Measurements from ENCODE around the gene ABHD1.

The ABHD1 gene

DNA sequence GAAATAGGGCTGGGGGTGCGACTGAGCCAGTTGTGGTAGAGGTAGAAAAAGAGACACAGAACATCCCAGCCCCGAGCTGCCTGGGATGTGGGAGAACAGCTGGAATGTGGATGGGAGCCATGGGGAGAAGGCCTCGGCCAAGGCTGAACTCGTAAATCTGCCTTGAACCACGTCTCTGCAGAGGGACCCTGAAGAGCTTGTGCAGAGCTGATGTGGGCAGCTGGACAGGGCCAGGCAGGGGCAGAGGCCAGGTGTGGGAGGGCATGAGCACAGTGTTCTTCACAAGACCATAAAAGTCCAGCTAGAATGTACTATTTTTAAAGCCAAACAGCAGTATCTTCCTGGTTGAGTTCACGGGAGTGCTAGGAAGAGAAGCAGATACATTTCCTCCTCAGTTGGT lies 30.9 kb downstream of the ABHD1 start:
- DNase-seq (ENCODE audit: low read depth, low spot score), result no peak
- no peak overlapping the region for H3K4me3 ChIP-seq (ENCODE audit: low read depth, low read length)
- CTCF ChIA-PET, result interaction anchor here (0.9 to 1.8 kb wide), 5 partner anchors 10 to 149 kb away, joined by 3 to 8 read pairs (median 5); no protein-coding TSS in a partner anchor
- POLR2A ChIA-PET, result no interaction called here
- TF ChIP-seq, protein P1, sequence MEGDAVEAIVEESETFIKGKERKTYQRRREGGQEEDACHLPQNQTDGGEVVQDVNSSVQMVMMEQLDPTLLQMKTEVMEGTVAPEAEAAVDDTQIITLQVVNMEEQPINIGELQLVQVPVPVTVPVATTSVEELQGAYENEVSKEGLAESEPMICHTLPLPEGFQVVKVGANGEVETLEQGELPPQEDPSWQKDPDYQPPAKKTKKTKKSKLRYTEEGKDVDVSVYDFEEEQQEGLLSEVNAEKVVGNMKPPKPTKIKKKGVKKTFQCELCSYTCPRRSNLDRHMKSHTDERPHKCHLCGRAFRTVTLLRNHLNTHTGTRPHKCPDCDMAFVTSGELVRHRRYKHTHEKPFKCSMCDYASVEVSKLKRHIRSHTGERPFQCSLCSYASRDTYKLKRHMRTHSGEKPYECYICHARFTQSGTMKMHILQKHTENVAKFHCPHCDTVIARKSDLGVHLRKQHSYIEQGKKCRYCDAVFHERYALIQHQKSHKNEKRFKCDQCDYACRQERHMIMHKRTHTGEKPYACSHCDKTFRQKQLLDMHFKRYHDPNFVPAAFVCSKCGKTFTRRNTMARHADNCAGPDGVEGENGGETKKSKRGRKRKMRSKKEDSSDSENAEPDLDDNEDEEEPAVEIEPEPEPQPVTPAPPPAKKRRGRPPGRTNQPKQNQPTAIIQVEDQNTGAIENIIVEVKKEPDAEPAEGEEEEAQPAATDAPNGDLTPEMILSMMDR (IDR thresholded peaks at IDR 0.05; ENCODE audit: insufficient read depth, low read length, missing control alignments), result no peak

GRCh38 chr2:27155069-27155520 lies 31.5 kb downstream of the ABHD1 start:
- POLR2A ChIA-PET, result no interaction called here
- no peak overlapping the region for H3K4me3 ChIP-seq (ENCODE audit: low read depth, low read length)
- TF ChIP-seq, protein P1 (IDR thresholded peaks at IDR 0.05; ENCODE audit: insufficient read depth, low read length, missing control alignments), result no peak
- no peak for DNase-seq (ENCODE audit: low read depth, low spot score)
- CTCF ChIA-PET, result interaction anchor here (0.8 to 1.8 kb wide), 4 partner anchors 9 to 148 kb away, joined by 3 to 8 read pairs (median 6); no protein-coding TSS in a partner anchor

GRCh38 chr2:27158468-27158867 lies 34.9 kb downstream of the ABHD1 start:
- DNase-seq (ENCODE audit: low read depth, low spot score), result no peak
- no peak overlapping the region for H3K4me3 ChIP-seq (ENCODE audit: low read depth, low read length)
- CTCF ChIA-PET, result interaction anchor here (1.3 to 7.9 kb wide), 5 partner anchors 12 to 34 kb away, joined by 3 to 49 read pairs (median 6); partner anchors contain the start of gene PREB
- POLR2A ChIA-PET, result no interaction called here
- TF ChIP-seq, protein P1 (IDR thresholded peaks at IDR 0.05; ENCODE audit: insufficient read depth, low read length, missing control alignments), result no peak

DNA sequence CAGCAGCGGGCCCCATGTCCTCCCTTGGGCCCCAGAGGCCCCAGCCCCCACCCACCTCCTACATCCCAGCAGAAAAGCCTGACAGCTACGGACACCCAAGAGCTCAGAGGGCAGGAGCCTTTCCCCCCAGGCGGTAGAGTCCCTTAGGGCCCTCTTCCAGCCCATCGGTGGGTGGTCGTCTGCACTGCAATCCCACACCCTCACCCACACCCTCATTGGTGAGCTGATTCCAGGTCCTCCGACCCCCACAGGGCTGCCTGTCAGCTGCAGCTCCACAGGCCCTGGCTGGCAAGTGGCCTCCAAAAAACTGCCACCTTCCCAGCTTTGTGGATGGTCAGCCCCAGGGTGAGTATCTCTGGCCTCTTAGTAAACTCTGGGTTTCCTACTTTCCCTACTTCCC lies 35.7 kb downstream of the ABHD1 start:
- no peak overlapping the region for H3K4me3 ChIP-seq (ENCODE audit: low read depth, low read length)
- POLR2A ChIA-PET, result no interaction called here
- CTCF ChIA-PET, result interaction anchor here (1.3 to 7.9 kb wide), 3 partner anchors 12 to 33 kb away, joined by 6 to 49 read pairs (median 6); no protein-coding TSS in a partner anchor
- DNase-seq (ENCODE audit: low read depth, low spot score), result no peak
- TF ChIP-seq, protein P1 (IDR thresholded peaks at IDR 0.05; ENCODE audit: insufficient read depth, low read length, missing control alignments), result no peak

GRCh38 chr2:27160191-27160590 lies 36.6 kb downstream of the ABHD1 start:
- no peak overlapping the region for H3K4me3 ChIP-seq (ENCODE audit: low read depth, low read length)
- TF ChIP-seq, protein P1 (IDR thresholded peaks at IDR 0.05; ENCODE audit: insufficient read depth, low read length, missing control alignments), result no peak
- DNase-seq (ENCODE audit: low read depth, low spot score), result no peak
- ChIA-PET CTCF (interaction anchor here (1.0 to 7.9 kb wide), 4 partner anchors 11 to 143 kb away, joined by 3 to 49 read pairs (median 4); partner anchors contain the start of gene CGREF1), POLR2A (no interaction called here)

DNA sequence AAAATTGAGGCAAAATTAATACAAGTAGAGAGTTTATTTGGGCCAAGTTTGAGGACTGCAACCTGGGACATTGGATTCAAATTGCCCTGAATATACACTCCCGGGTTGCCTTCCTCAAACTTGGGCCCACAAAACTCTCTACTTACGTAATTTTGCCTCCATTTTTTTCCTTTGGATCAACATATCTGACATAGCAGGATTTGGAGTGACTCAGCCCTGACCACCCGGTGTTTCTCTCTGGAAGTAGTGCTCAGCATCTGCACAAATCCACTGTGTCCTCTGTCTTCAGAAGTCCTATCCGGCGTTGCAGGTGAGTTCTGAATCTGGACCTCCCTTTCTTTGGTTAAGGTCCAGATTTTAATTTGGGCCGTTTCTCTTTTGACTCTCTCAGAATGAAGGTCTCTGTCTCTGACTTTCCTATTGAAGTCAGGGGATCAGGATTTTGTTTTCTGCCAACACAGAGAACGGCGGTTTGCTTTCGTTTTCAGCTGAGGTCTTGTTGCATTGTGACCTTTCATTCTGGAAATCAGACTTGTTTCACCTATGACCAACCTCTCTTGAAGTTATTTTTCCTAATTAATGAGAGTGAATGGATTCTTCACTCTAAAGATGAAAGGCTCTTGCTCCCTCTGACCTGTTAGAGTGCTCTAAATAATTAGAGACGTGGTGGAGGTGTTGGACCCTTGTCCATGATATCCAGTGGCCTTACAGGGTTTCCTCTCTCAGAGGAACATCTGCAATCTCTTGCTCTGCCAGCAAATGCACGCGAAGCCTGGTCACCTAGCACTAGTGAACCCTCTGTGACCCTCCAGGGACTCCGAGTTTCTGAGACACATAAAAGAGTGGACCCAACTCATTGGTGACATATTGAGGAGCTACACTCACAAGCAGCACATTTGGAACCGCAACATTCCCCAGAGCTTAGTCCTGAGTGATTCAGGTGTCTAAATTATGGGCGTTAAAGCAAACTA lies 38.8 kb downstream of the ABHD1 start:
- no peak for DNase-seq (ENCODE audit: low read depth, low spot score)
- TF ChIP-seq, protein P1 (IDR thresholded peaks at IDR 0.05; ENCODE audit: insufficient read depth, low read length, missing control alignments), result no peak
- ChIA-PET POLR2A (no interaction called here), CTCF (interaction anchor here (0.9 to 7.9 kb wide), 5 partner anchors 8 to 119 kb away, joined by 3 to 49 read pairs (median 3); no protein-coding TSS in a partner anchor)
- no peak overlapping the region for H3K4me3 ChIP-seq (ENCODE audit: low read depth, low read length)

Data from AG04449 (cell line).